Lower leg skin (tissue), 4 donors: ENCODE results near the gene MAPK12. TPM values are rescaled to one million over a fixed set of nuclear protein-coding genes. Genes with fewer than 3 reads are reported as not detected.

Experiments used
- DNase-seq, 2 donors: peaks; one replicate each; pipeline ENCODE4 v3.0.0-alpha.2; 2019; ENCODE audit warnings: low spot score in 2 of 2
- H3K4me3 ChIP-seq: fragments of 200-600 bp; sonication (generic); 2 replicates; pipeline ENCODE4 v1.5.1; 2017; ENCODE audit warnings: mild to moderate bottlenecking, low read depth; ENCODE audit not compliant: poor library complexity, severe bottlenecking
- POLR2A ChIP-seq, 2 donors: fragments of 450-650 bp; IDR thresholded peaks; one replicate each; pipeline ENCODE4 v1.6.1; 2016 to 2017; ENCODE audit warnings: antibody characterized with exemption in 2 of 2, mild to moderate bottlenecking in 1 of 2, moderate library complexity in 1 of 2
- WGBS, 2 donors: methylation state at CpG; one replicate each; pipeline ENCODE4 v1.1.5; 2018; 5-methylcytosine and 5-hydroxymethylcytosine counted together
- intact Hi-C: fragments of 100-400 bp; cut with DNase I; formaldehyde crosslinking; loops from one replicate; pipeline ENCODE4 v1.15.0; 2023; ENCODE audit warnings: low total_unique reads
- total RNA-seq, 4 donors: library from RNA; depleted of rRNA; stranded (reverse); fragments of >200 nt; gene quantifications; one replicate each; pipeline ENCODE4 v1.1.0, GENCODE V29; 2016
- TF ChIP-seq, protein P1 (sequence below), 3 donors: fragments of 450-650 bp; IDR thresholded peaks; one replicate each; pipeline ENCODE4 v1.5.1; 2016; ENCODE audit warnings: antibody characterized with exemption in 3 of 3, mild to moderate bottlenecking in 3 of 3, moderate library complexity in 2 of 3

MAPK12 gene
- total RNA-seq, 4 donors from 2014 or later, result 0.99 to 3.5 (median 1.8) TPM

DNA sequence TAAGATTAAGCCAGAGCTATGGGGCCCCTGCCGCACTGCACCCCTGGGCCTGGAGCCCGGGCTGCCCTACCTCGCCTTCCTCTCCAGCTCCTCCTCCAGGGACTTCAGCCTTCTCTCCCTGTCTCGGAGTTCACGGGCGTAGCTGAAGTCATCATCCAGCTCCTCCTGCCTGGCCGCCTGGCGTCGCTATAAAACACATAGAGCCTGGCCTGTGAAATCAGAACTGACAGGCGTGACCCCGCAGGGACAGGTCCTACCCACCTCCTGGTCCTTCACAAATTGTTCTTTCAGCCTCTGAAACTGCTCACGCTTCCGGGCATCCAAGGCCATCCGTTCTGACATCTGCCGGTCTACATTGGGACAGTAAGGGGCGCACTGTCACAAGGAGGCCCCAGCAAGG is 37.4 kb downstream of the MAPK12 start:
- TF ChIP-seq, protein P1, sequence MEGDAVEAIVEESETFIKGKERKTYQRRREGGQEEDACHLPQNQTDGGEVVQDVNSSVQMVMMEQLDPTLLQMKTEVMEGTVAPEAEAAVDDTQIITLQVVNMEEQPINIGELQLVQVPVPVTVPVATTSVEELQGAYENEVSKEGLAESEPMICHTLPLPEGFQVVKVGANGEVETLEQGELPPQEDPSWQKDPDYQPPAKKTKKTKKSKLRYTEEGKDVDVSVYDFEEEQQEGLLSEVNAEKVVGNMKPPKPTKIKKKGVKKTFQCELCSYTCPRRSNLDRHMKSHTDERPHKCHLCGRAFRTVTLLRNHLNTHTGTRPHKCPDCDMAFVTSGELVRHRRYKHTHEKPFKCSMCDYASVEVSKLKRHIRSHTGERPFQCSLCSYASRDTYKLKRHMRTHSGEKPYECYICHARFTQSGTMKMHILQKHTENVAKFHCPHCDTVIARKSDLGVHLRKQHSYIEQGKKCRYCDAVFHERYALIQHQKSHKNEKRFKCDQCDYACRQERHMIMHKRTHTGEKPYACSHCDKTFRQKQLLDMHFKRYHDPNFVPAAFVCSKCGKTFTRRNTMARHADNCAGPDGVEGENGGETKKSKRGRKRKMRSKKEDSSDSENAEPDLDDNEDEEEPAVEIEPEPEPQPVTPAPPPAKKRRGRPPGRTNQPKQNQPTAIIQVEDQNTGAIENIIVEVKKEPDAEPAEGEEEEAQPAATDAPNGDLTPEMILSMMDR (IDR thresholded peaks at IDR 0.05), result no peak
- no peak for TF ChIP-seq POLR2A (IDR thresholded peaks at IDR 0.05)
- intact Hi-C loops, result no loop called here
- 90 to 91% methylated on average over 16 of the region's 16 CpGs for WGBS, 2 donors
- H3K4me3 ChIP-seq, result no peak overlapping the region
- DNase-seq, result no peak

GRCh38 chr22:50222508-50222907 is 39.0 kb downstream of the MAPK12 start:
- TF ChIP-seq, protein P1 (IDR thresholded peaks at IDR 0.05), result no peak
- no peak for TF ChIP-seq POLR2A (IDR thresholded peaks at IDR 0.05)
- intact Hi-C loops, result no loop called here
- WGBS, 2 donors, result 88 to 91% methylated on average over 7 to 8 of the region's 8 CpGs
- no peak overlapping the region for H3K4me3 ChIP-seq
- DNase-seq, result no peak

DNA sequence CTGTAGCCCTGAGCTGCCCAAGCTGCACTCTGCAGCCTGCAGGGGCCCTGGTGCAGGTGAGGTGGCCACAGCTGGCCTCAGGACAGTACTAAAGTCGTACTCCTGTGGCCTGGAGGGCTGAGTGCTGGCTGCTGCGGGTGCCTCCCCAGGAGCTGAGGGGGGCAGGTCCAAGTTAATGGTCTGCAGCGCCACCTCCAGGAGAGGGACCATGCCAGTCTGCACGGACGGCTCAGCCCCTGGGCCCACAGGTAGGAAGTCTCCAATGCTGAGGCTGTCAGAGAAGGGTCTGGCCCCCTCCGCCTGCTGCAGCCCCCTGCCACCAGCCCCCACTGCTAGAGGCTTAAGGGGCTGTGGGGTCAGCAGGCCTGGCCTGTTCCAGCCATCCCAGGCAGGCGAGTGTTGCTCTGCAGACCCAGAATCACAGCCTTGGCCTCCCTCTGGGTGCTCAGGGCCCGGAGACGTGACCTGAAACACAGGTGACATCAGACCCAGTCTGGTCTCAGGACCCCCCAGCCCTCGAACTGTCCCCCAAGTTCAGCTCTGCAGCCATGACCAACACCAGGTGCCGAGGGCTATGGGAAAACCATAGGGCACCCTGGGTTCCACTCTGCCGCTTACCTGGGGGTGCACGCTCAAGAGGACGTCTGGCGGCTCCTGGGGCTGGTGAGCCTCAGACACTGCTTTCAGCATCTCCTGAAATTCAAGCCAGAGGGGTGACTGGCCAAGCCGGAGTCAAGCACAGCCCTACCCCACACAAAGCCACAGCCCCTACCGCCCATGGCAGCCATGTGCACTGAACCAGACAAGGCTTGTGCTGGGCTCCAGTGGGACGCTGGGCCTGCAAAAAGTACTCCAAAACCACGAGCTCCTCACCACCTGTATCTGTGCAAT is 39.8 kb downstream of the MAPK12 start:
- 93 to 97% methylated on average over 17 to 19 of the region's 19 CpGs for WGBS, 2 donors
- intact Hi-C loops, result no loop called here
- no peak for TF ChIP-seq POLR2A (IDR thresholded peaks at IDR 0.05)
- TF ChIP-seq, protein P1 (IDR thresholded peaks at IDR 0.05), result no peak
- no peak overlapping the region for H3K4me3 ChIP-seq
- DNase-seq, result no peak

DNA sequence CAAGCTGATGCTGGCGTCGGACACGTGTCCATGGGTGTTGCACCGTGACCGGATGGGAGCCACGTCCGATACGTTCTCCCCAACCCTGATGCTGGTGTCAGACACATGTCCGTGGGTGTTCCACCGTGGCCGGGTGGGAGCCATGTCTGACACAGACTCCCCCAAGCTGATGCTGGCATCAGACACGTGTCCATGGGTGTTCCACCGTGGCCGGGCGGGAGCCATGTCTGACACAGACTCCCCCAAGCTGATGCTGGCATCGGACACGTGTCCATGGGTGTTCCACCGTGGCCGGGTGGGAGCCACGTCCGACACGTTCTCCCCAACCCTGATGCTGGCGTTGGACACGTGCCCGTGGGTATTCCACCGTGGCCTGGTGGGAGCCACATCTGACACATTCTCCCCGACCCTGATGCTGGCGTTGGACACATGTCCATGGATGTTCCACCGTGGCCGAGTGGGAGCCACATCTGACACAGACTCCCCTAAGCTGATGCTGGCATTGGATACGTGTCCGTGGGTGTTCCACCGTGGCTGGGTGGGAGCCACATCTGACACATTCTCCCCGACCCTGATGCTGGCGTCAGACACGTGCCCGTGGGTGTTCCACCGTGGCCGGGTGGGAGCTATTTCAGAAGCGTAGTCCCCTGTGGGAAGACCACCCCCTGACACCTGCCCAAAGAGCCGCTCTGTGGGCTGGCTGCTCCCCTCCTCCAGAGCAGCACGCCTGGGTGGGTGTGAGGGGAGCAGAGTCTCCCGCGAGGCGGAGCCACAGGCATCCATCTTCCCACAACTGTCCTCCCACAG is 40.7 kb downstream of the MAPK12 start:
- TF ChIP-seq, protein P1 (IDR thresholded peaks at IDR 0.05), result no peak
- TF ChIP-seq POLR2A (IDR thresholded peaks at IDR 0.05), result no peak
- H3K4me3 ChIP-seq, result no peak overlapping the region
- WGBS, 2 donors, result 90 to 91% methylated on average over 34 to 45 of the region's 45 CpGs
- intact Hi-C loops, result no loop called here
- DNase-seq, result no peak

DNA sequence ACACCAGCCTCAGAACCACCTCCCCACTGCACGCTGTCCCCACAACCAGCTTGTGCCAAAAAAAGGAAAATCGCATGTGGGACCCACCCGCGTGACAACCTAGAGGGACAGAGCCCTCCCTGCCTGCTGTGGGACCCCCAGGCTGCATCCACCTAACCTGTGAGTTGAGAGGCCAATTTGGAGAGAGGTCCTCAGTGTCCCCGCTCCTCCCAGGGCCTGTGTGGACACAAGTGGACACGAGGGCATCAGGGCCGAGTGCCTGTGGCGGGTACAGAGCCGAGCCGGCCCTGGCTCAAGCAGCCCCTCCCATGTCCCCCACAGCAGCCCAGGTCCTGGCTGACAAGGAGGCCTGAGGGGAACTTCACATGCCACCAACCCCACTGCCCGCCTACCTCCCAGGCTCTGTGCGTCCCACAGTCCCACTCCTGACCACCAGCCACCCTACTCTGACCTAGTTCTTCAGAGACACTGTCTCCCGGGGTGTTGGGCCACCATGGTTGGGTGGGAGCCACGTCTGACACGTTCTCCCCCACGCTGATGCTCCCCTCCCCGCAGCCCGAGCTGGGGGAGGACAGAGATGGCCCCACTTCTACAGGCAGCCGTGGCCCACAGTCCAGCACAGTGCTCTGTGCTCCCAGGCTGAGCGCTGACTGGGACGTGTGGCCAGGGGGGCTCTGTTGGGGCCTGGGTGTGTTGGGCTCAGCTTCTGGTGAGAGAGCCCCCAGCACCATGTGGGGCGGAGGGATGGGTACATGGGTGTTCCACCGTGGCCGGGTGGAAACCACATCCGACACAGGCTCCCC is 41.5 kb downstream of the MAPK12 start:
- no peak for DNase-seq
- WGBS, 2 donors, result 84 to 89% methylated on average over 25 of the region's 25 CpGs
- no peak overlapping the region for H3K4me3 ChIP-seq
- intact Hi-C loops, result no loop called here
- no peak for TF ChIP-seq POLR2A (IDR thresholded peaks at IDR 0.05)
- TF ChIP-seq, protein P1 (IDR thresholded peaks at IDR 0.05), result no peak
